ENCODE results near the gene RNF26. TPM values are rescaled to one million over a fixed set of nuclear protein-coding genes. Genes with fewer than 3 reads are reported as not detected.
"Not testable (repeated sequence)": the region's sequence is repeated elsewhere in the genome, so short reads cannot be mapped to it uniquely, and the experiment has no call there.

The RNF26 gene
- total RNA-seq, 1 donor from 2014 or later: 45.6 TPM

DNA sequence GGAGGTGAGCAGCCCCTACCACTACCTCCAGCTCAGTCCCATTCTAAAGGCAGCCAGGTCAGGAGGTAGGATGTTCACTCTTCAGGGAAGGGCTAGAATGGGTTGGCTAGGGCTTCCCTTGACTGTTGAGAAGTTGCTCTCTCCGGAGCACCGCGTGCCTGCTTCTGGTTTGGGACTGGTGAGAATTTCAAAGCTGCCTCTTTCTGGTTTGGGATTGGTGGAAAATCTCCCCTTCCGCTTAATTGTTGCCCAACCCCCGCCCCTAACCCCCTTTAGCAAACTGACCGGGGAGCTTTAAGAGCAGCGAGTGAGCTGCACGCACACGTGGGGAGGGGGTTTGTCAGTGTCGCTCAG is 46.5 kb downstream of the RNF26 start:
- Mint-ChIP-seq H3K27me3 (peaks cover 7% of the 10 kb centered on the region), H3K9me3 (no peaks in the 10 kb centered on the region), H3K27ac (no peak overlapping the region), H3K36me3 (no peaks in the 10 kb centered on the region), H3K4me1 (ENCODE audit: unreplicated experiment) (peaks cover 18% of the 10 kb centered on the region), H3K4me3 (no peak overlapping the region)
- TF ChIP-seq, protein P1, sequence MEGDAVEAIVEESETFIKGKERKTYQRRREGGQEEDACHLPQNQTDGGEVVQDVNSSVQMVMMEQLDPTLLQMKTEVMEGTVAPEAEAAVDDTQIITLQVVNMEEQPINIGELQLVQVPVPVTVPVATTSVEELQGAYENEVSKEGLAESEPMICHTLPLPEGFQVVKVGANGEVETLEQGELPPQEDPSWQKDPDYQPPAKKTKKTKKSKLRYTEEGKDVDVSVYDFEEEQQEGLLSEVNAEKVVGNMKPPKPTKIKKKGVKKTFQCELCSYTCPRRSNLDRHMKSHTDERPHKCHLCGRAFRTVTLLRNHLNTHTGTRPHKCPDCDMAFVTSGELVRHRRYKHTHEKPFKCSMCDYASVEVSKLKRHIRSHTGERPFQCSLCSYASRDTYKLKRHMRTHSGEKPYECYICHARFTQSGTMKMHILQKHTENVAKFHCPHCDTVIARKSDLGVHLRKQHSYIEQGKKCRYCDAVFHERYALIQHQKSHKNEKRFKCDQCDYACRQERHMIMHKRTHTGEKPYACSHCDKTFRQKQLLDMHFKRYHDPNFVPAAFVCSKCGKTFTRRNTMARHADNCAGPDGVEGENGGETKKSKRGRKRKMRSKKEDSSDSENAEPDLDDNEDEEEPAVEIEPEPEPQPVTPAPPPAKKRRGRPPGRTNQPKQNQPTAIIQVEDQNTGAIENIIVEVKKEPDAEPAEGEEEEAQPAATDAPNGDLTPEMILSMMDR (conservative IDR thresholded peaks at IDR 0.05): no peak
- no peak for DNase-seq (ENCODE audit: extremely low spot score, unreplicated experiment)

DNA sequence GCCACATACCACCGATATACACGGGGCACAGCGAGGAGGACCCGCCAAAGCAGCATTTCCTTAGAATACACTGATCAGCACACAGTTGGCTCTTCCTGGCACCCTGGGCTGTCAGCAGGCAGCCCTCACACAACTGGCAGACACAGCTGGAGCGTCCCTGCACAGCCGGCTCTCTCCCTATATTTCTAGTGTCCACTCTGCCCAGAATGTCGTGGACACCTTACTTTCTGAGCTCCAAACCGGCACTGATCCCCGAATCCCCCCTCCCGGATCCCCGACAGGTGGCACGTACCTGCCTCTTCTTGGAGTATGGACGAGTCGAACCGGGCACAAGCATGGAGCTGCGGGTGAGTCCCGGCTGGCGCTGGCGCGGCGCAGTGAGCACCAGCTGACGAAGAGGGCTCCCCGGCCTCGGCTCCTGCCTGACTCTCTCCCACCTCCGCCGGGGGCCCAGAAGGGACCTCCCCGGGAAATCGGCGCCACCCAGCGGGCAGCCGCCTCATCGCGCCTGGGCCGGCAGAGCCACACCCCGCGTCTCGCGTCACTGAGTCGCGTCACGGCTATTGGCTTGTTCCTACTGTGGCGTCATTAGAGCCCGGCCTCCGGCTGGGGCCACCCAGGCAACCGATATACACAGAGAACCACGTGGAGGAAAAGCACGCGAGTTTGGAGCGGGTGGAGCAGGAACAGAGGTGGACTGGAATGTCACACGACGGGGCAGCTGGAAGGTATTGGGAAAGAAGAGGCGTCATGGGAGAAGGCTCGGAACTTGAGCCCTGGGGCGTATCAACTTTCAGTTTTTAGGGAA is 47.1 kb downstream of the RNF26 start, which contains the start of gene USP2:
Gene USP2, minus strand, starts transcription at position 510 of the 808 bp plus-strand sequence. CDS start 8,210 bp downstream, outside the sequence.
- H3K27ac Mint-ChIP-seq: no peak within 1 kb of the TSS
- TF ChIP-seq, protein P1 (conservative IDR thresholded peaks at IDR 0.05): peak; percentile 89

DNA sequence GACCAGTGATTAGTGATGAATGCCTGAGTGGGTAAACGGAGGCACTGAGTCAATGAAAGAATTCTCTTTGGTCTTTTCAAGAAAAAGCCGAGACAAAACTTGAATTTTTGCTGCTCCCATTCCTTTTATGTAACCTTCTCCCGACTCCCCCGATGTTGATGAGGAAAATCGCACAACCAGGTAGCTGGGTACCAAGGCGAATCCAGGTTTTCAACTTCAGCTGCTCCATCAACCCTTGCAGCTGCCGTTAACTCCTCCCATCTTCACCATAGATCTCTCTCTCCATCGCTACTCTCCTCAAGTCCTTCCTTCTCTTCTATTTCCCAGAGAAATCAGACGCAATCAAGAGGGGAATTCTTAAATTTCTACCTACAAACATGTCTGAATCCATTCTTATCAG is 47.8 kb downstream of the RNF26 start:
- TF ChIP-seq, protein P1 (conservative IDR thresholded peaks at IDR 0.05): no peak
- no peak for DNase-seq (ENCODE audit: extremely low spot score, unreplicated experiment)
- Mint-ChIP-seq H3K4me3 (no peak overlapping the region), H3K9me3 (no peaks in the 10 kb centered on the region), H3K36me3 (no peaks in the 10 kb centered on the region), H3K4me1 (ENCODE audit: unreplicated experiment) (peaks cover 11% of the 10 kb centered on the region), H3K27me3 (peaks cover 7% of the 10 kb centered on the region), H3K27ac (no peak overlapping the region)

More for the DNA sequence above, 47.1 kb downstream of the RNF26 start, which contains the start of gene USP2:
- no peaks in the 10 kb centered on the region for H3K9me3 Mint-ChIP-seq
- peaks cover 7% of the 10 kb centered on the region for H3K27me3 Mint-ChIP-seq
- no peak within 1 kb of the TSS for H3K4me3 Mint-ChIP-seq
- H3K36me3 Mint-ChIP-seq: no peaks in the 10 kb centered on the region
- peaks cover 15% of the 10 kb centered on the region for H3K4me1 Mint-ChIP-seq (ENCODE audit: unreplicated experiment)
- DNase-seq (ENCODE audit: extremely low spot score, unreplicated experiment): peak; percentile 97

DNA sequence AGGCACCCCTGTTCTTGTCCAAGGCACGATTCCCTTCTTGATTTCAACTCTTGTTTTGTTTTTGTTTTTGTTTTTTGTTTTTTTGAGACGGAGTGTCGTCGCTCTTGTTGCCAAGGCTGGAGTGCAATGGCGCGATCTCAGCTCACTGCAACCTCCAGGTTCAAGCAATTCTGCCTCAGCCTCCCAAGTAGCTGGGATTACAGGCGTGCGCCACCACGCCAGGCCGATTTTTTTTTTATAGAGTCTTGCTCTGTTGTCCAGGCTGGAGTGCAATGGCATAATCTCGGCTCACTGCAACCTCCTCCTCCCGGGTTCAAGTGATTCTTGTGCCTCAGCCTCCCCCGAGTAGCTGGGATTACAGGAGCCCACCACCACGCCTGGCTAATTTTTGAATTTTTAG is 48.2 kb downstream of the RNF26 start:
- not testable (repeated sequence) for H3K4me3 Mint-ChIP-seq; DNase-seq (ENCODE audit: extremely low spot score, unreplicated experiment); H3K36me3 Mint-ChIP-seq; H3K9me3 Mint-ChIP-seq; H3K27ac Mint-ChIP-seq; H3K27me3 Mint-ChIP-seq
- H3K4me1 Mint-ChIP-seq (ENCODE audit: unreplicated experiment): peaks cover 11% of the 10 kb centered on the region

DNA sequence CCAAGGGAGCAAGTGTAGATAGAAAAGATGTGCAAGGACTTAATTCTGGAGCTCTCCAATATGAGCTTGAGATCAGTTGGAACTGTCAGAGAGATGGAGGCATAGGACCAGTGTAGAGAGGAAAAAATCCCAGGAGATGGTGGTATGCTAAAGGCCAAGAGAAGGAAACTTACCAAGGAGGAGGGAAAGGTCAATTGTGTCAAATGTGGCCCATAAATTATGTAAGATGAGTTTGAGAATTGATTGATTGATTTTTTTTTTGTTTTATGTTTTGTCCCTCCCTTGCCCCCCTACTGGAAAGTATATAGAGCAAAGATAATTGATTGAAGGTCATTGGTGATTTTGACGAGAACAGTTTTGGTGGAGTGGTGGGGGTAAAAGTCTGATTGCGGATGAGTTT is 50.0 kb downstream of the RNF26 start:
- H3K36me3 Mint-ChIP-seq: no peaks in the 10 kb centered on the region
- no peak overlapping the region for H3K27ac Mint-ChIP-seq
- H3K4me3 Mint-ChIP-seq: no peak overlapping the region
- DNase-seq (ENCODE audit: extremely low spot score, unreplicated experiment): no peak
- TF ChIP-seq, protein P1 (conservative IDR thresholded peaks at IDR 0.05): no peak
- no peaks in the 10 kb centered on the region for H3K9me3 Mint-ChIP-seq
- H3K27me3 Mint-ChIP-seq: peaks cover 3% of the 10 kb centered on the region
- peaks cover 1% of the 10 kb centered on the region for H3K4me1 Mint-ChIP-seq (ENCODE audit: unreplicated experiment)

Small RNA genes lying within 50 kb of the gene (microRNA-seq; reads per million reads assigned to microRNA genes)
- gene MIR6756: not detected

Other genes with a start within 250 kb of the RNF26 start
- 25.3 and 38.2 TPM in 2 replicates for gene HMBS, start 249.6 kb upstream of the RNF26 start, total RNA-seq (ENCODE audit: low replicate concordance)
- 46.4 and 62.1 TPM in 2 replicates for gene DPAGT1, start 232.7 kb upstream of the RNF26 start, total RNA-seq (ENCODE audit: low replicate concordance)
- gene C2CD2L, start 227.2 kb upstream of the RNF26 start, total RNA-seq (ENCODE audit: low replicate concordance): 10.7 and 13.5 TPM in 2 replicates
- gene HINFP, start 212.9 kb upstream of the RNF26 start, total RNA-seq (ENCODE audit: low replicate concordance): 31.6 and 33.0 TPM in 2 replicates
- 1.3 TPM in 1 of 2 replicates, not detected in the other for gene ABCG4, start 185.5 kb upstream of the RNF26 start, total RNA-seq (ENCODE audit: low replicate concordance)
- gene NLRX1, start 165.8 kb upstream of the RNF26 start, total RNA-seq (ENCODE audit: low replicate concordance): 8.7 and 11.5 TPM in 2 replicates
- gene NHERF4, start 149.1 kb upstream of the RNF26 start, total RNA-seq (ENCODE audit: low replicate concordance): 2.3 and 7.0 TPM in 2 replicates
- 14.4 and 21.1 TPM in 2 replicates for gene CBL, start 128.2 kb upstream of the RNF26 start, total RNA-seq (ENCODE audit: low replicate concordance)
- 3.0 and 10.3 TPM in 2 replicates for gene MCAM, start 17.4 kb upstream of the RNF26 start, total RNA-seq (ENCODE audit: low replicate concordance)
- gene C1QTNF5, start 6.4 kb downstream of the RNF26 start, total RNA-seq (ENCODE audit: low replicate concordance): 2.0 and 4.0 TPM in 2 replicates
- gene MFRP, start 12.2 kb downstream of the RNF26 start, total RNA-seq (ENCODE audit: low replicate concordance): not detected in 2 replicates
- gene USP2, start 47.2 kb downstream of the RNF26 start, total RNA-seq (ENCODE audit: low replicate concordance): 7.4 and 8.2 TPM in 2 replicates
- gene THY1, start 88.6 kb downstream of the RNF26 start, total RNA-seq (ENCODE audit: low replicate concordance): 2.0 and 19.0 TPM in 2 replicates